K562 (cell line): ENCODE results near the gene POLR1B. TPM values are rescaled to one million over a fixed set of nuclear protein-coding genes. Genes with fewer than 3 reads are reported as not detected.

Source experiments
- BMI1 ChIP-seq: fragments of 150-350 bp; IDR thresholded peaks from 2 replicates; pipeline ENCODE4 v1.6.1; 2014; ENCODE audit warnings: low read length
- DACH1 ChIP-seq: fragments of 450-650 bp; IDR thresholded peaks from 2 replicates; pipeline ENCODE4 v1.6.1; 2018; ENCODE audit not compliant: partially characterized antibody
- KDM1A ChIP-seq, 2 experiments: fragments of 450-650 bp; IDR thresholded peaks; 2 replicates each; pipeline ENCODE4 v1.6.1; 2016; ENCODE audit warnings: mild to moderate bottlenecking in 2 of 2
- NFE2 ChIP-seq: IDR thresholded peaks from 2 replicates; pipeline ENCODE4 v1.6.1; 2014; ENCODE audit warnings: antibody characterized with exemption, low read depth
- NFRKB ChIP-seq: fragments of 450-650 bp; IDR thresholded peaks from 2 replicates; pipeline ENCODE4 v1.6.1; 2016; ENCODE audit warnings: low read depth
- REST ChIP-seq, 2 experiments: fragments of 450-650 bp; formaldehyde crosslinking in 1 of 2; IDR thresholded peaks; 2 replicates each; pipeline versions ENCODE4 v1.4.0 to v1.6.1; 2014 to 2020; ENCODE audit warnings: mild to moderate bottlenecking in 2 of 2, borderline replicate concordance in 1 of 2, low read depth in 1 of 2
- STAG1 ChIP-seq: sonication (generic); formaldehyde crosslinking; IDR thresholded peaks from 2 replicates; pipeline ENCODE4 v1.5.0; 2020; ENCODE audit warnings: missing genetic modification reagents, borderline replicate concordance
- STAT5B ChIP-seq: fragments of 250-450 bp; sonication (Bioruptor Pico); IDR thresholded peaks from 2 replicates; pipeline ENCODE4 v1.8.0; 2021; ENCODE audit warnings: mild to moderate bottlenecking, inconsistent platforms
- TARDBP ChIP-seq: fragments of 450-650 bp; IDR thresholded peaks from 2 replicates; pipeline ENCODE4 v1.6.1; 2016
- XRCC3 ChIP-seq: fragments of 450-650 bp; IDR thresholded peaks from 2 replicates; pipeline ENCODE4 v1.6.1; 2017; ENCODE audit warnings: mild to moderate bottlenecking, moderate library complexity
- ZNF655 ChIP-seq: fragments of 250-450 bp; sonication (Bioruptor Pico); IDR thresholded peaks from 2 replicates; pipeline ENCODE4 v1.5.0; 2021
- polyA plus RNA-seq, 8 experiments: library from polyadenylated mRNA; depleted of rRNA in 4 of 8; stranded (reverse) in 5 of 8; unstranded in 3 of 8; fragments of >200 nt; fragmentation: Nextera tagmentation in 2 of 8; fragmentation: Illumina TruSeq in 1 of 8; extraction: Ambion mirVana in 2 of 8; extraction: Trizol in 1 of 8; gene quantifications; 2 replicates each; pipeline versions ENCODE4 v1.2.1 to v1.2.3, GENCODE V29; 2011 to 2014; ENCODE audit warnings: inconsistent platforms in 1 of 8, missing spikeins in 1 of 8
- total RNA-seq, 7 experiments: library from RNA; depleted of rRNA in 6 of 7; stranded (reverse); fragments of >200 nt in 6 of 7; fragmentation: Illumina TruSeq in 2 of 7; extraction: Trizol in 2 of 7; gene quantifications; 2 replicates each; pipeline versions ENCODE4 v1.2.1 to v1.2.3, GENCODE V29; 2011 to 2021; ENCODE audit warnings: low replicate concordance in 1 of 7
- TF ChIP-seq, protein P1 (sequence below), 2 experiments: IDR thresholded peaks in 1 of 2; conservative IDR thresholded peaks in 1 of 2; 2 replicates each; pipeline ENCODE4 v1.6.1; 2016; ENCODE audit warnings: low read depth in 2 of 2, mild to moderate bottlenecking in 1 of 2, missing compliant biosample characterization in 1 of 2, missing genetic modification characterization in 1 of 2, moderate library complexity in 1 of 2
- TF ChIP-seq, protein P2 (sequence below), 2 experiments: fragments of 450-650 bp in 1 of 2; sonication (generic) in 1 of 2; formaldehyde crosslinking in 1 of 2; IDR thresholded peaks in 1 of 2; conservative IDR thresholded peaks in 1 of 2; 2 replicates each; pipeline versions ENCODE4 v1.6.1 to v1.8.1; 2016 to 2023; ENCODE audit warnings: mild to moderate bottlenecking in 2 of 2, moderate library complexity in 2 of 2, inconsistent platforms in 1 of 2, missing genetic modification reagents in 1 of 2

The POLR1B gene
- total and polyA plus RNA-seq, 9 of the 15 experiments (the other 6 are each of a cell fraction or from before 2014, with no cell fraction given): 19.8 to 55.1 (median 40.2) TPM

DNA sequence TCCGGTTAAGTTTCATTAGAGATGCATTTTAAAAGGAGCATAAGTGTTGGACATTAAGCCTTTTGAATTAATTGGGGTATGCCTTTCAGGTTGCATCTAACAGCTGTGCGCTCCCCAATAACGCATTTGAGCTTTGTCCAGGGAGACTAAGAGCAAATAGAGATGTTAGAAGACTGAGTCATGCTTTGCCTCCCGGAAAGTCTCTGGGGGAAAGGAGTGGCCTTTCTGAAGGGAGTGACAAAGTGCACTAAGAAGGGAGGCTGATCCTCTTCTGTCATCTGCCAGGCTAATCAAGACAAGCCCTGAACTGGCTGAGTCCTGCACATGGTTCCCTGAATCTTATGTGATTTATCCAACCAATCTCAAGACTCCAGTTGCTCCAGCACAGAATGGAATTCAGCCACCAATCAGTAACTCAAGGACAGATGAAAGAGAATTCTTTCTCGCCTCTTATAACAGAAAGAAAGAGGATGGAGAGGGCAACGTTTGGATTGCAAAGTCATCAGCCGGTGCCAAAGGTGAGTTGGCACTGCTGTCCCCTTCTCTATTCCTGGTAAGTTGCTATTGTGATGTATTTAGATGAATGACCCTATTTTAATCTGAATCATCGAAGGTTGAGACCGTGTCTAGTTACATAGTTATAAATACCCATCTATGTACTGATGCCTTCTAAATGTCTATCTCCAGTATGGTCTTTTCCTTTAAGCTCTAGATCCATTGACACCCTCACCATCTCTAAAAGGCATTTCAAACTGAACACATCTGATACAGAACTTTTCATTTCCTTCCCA lies 48.2 kb upstream of the POLR1B start (continued):
- TF ChIP-seq REST (IDR thresholded peaks at IDR 0.05; ENCODE audit: borderline replicate concordance) (no peak), REST (CRISPR knock-in tag; IDR thresholded peaks at IDR 0.05; ENCODE audit: low read depth) (no peak), NFRKB (no peak), STAT5B (no peak), BMI1 (no peak), ZNF655 (CRISPR knock-in tag) (no peak), DACH1 (peak; percentile 49), NFE2 (peak; percentile 41; the same call in 1 of the 2 replicates), XRCC3 (no peak), STAG1 (CRISPR knock-in tag) (no peak), TARDBP (no peak), KDM1A (IDR thresholded peaks at IDR 0.05) (peak; percentile 13 to 26; a peak in 1 of 4 replicates)
- TF ChIP-seq, protein P1, sequence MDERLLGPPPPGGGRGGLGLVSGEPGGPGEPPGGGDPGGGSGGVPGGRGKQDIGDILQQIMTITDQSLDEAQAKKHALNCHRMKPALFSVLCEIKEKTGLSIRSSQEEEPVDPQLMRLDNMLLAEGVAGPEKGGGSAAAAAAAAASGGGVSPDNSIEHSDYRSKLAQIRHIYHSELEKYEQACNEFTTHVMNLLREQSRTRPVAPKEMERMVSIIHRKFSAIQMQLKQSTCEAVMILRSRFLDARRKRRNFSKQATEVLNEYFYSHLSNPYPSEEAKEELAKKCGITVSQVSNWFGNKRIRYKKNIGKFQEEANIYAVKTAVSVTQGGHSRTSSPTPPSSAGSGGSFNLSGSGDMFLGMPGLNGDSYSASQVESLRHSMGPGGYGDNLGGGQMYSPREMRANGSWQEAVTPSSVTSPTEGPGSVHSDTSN (CRISPR knock-in tag; IDR thresholded peaks at IDR 0.05; ENCODE audit: low read depth): no peak
- TF ChIP-seq, protein P1 (tag; conservative IDR thresholded peaks at IDR 0.05; ENCODE audit: low read depth): 0 out of 2 replicates have a peak, but pooled peaks have one; percentile 19
- TF ChIP-seq, protein P2, sequence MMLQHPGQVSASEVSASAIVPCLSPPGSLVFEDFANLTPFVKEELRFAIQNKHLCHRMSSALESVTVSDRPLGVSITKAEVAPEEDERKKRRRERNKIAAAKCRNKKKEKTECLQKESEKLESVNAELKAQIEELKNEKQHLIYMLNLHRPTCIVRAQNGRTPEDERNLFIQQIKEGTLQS (IDR thresholded peaks at IDR 0.05): peak; percentile 40
- TF ChIP-seq, protein P2 (CRISPR knock-in tag; conservative IDR thresholded peaks at IDR 0.05): no peak
